ENCODE results near the gene GAGE12G. TPM values are rescaled to one million over a fixed set of nuclear protein-coding genes. Genes with fewer than 3 reads are reported as not detected.
"Not testable (repeated sequence)": the region's sequence is repeated elsewhere in the genome, so short reads cannot be mapped to it uniquely, and the experiment has no call there.

GAGE12G gene
- total RNA-seq, 1 experiment from 2014 or later = not detected

- not testable (repeated sequence) for H3K9me3 Mint-ChIP-seq; H3K36me3 Mint-ChIP-seq (ENCODE audit: insufficient read depth in 1 of 3, low read depth in 3 of 3); H3K79me2 ChIP-seq (ENCODE audit: insufficient read depth, low read length); H3K4me1 ChIP-seq (ENCODE audit: insufficient read depth, low read length); H3K4me1 Mint-ChIP-seq; H3K4me2 ChIP-seq (ENCODE audit: insufficient read depth, insufficient read length, low read length); H3K79me1 ChIP-seq (ENCODE audit: insufficient read depth, low read depth, low read length, poor library complexity, severe bottlenecking); H3K27me3 ChIP-seq (ENCODE audit: insufficient read depth, low read length); H3K56ac ChIP-seq (ENCODE audit: insufficient read length, low read depth, low read length); H3K23me2 ChIP-seq (ENCODE audit: insufficient read length, low read depth, low read length, poor library complexity, severe bottlenecking); H3K4ac ChIP-seq (ENCODE audit: low read depth, low read length); H3K27ac ChIP-seq (ENCODE audit: insufficient read length, low read depth, low read length); H2AFZ ChIP-seq (ENCODE audit: low read length); H3T11ph ChIP-seq (ENCODE audit: low read length); H2BK5ac ChIP-seq (ENCODE audit: insufficient read length, low read length); H2BK15ac ChIP-seq (ENCODE audit: low read depth, low read length); H2BK20ac ChIP-seq (ENCODE audit: low read depth, low read length, poor library complexity, severe bottlenecking); H3K9ac ChIP-seq (ENCODE audit: extremely low read depth, insufficient read length, low read length); H4K20me1 ChIP-seq (ENCODE audit: control insufficient read depth, insufficient read depth, insufficient read length); H4K91ac ChIP-seq (ENCODE audit: insufficient read length, low read depth, low read length); H3K9me3 ChIP-seq (ENCODE audit: control insufficient read depth, low read depth, low read length); H3K18ac ChIP-seq (ENCODE audit: insufficient read length, low read depth, low read length); H3K14ac ChIP-seq (ENCODE audit: insufficient read depth, low read length); H3K27ac Mint-ChIP-seq; H3K4me3 Mint-ChIP-seq; H2BK120ac ChIP-seq (ENCODE audit: low read depth, low read length, poor library complexity, severe bottlenecking); H2AK5ac ChIP-seq (ENCODE audit: insufficient read length, low read length); H4K8ac ChIP-seq (replicated peaks; ENCODE audit: insufficient read length, low read depth, low read length); H3K27me3 Mint-ChIP-seq (ENCODE audit: low read depth); H2BK12ac ChIP-seq (ENCODE audit: insufficient read length, low read depth, low read length); DNase-seq; H4K5ac ChIP-seq (ENCODE audit: insufficient read length, low read depth, low read length); H3K23ac ChIP-seq (ENCODE audit: insufficient read length, low read depth, low read length)
- WGBS (ENCODE audit: extremely low coverage, insufficient read length, low lambda C conversion rate) = no CpG with 5 or more reads among the region's 16 CpGs
These were observed 9.7 kb upstream of the GAGE12G start, which contains the start of gene GAGE12F for GRCh38 chrX:49560542-49560941. TSS of gene GAGE12F (plus strand) at chrX:49560842. CDS start at chrX:49561997, 1,155 bp downstream.

GRCh38 chrX:49568728-49569127, 1.5 kb upstream of the GAGE12G start:
- H3K27me3 Mint-ChIP-seq (ENCODE audit: low read depth); H3K14ac ChIP-seq (ENCODE audit: insufficient read depth, low read length); H3K4me1 Mint-ChIP-seq; H2BK20ac ChIP-seq (ENCODE audit: low read depth, low read length, poor library complexity, severe bottlenecking); H4K5ac ChIP-seq (ENCODE audit: insufficient read length, low read depth, low read length); H3K56ac ChIP-seq (ENCODE audit: insufficient read length, low read depth, low read length); H3K27ac ChIP-seq (ENCODE audit: insufficient read length, low read depth, low read length); H3K18ac ChIP-seq (ENCODE audit: insufficient read length, low read depth, low read length); H4K20me1 ChIP-seq (ENCODE audit: control insufficient read depth, insufficient read depth, insufficient read length); H3K27me3 ChIP-seq (ENCODE audit: insufficient read depth, low read length); H3K4me2 ChIP-seq (ENCODE audit: insufficient read depth, insufficient read length, low read length); H3K4me3 Mint-ChIP-seq; H3K23me2 ChIP-seq (ENCODE audit: insufficient read length, low read depth, low read length, poor library complexity, severe bottlenecking); H2BK5ac ChIP-seq (ENCODE audit: insufficient read length, low read length); H2AFZ ChIP-seq (ENCODE audit: low read length); H3K36me3 Mint-ChIP-seq (ENCODE audit: insufficient read depth in 1 of 3, low read depth in 3 of 3); H3K27ac Mint-ChIP-seq; H3K79me1 ChIP-seq (ENCODE audit: insufficient read depth, low read depth, low read length, poor library complexity, severe bottlenecking); H3K4ac ChIP-seq (ENCODE audit: low read depth, low read length); H2BK120ac ChIP-seq (ENCODE audit: low read depth, low read length, poor library complexity, severe bottlenecking); H3K9ac ChIP-seq (ENCODE audit: extremely low read depth, insufficient read length, low read length); H4K8ac ChIP-seq (replicated peaks; ENCODE audit: insufficient read length, low read depth, low read length); H3K23ac ChIP-seq (ENCODE audit: insufficient read length, low read depth, low read length); H3T11ph ChIP-seq (ENCODE audit: low read length); DNase-seq; H4K91ac ChIP-seq (ENCODE audit: insufficient read length, low read depth, low read length); H3K4me1 ChIP-seq (ENCODE audit: insufficient read depth, low read length); H2BK12ac ChIP-seq (ENCODE audit: insufficient read length, low read depth, low read length); H2BK15ac ChIP-seq (ENCODE audit: low read depth, low read length); H3K9me3 ChIP-seq (ENCODE audit: control insufficient read depth, low read depth, low read length); H2AK5ac ChIP-seq (ENCODE audit: insufficient read length, low read length); H3K9me3 Mint-ChIP-seq; H3K79me2 ChIP-seq (ENCODE audit: insufficient read depth, low read length): not testable (repeated sequence)
- no CpG with 5 or more reads among the region's 11 CpGs for WGBS (ENCODE audit: extremely low coverage, insufficient read length, low lambda C conversion rate)

All from H9 (cell line).